IMR-90 (cell line): ENCODE measurements around the gene PTPRF. TPM values are rescaled to one million over a fixed set of nuclear protein-coding genes. Genes with fewer than 3 reads are reported as not detected.

Experiments
- ATAC-seq: fragments of 200-7000 bp; cut with Tn5 transposase; 2 replicates; pipeline ENCODE4 v1.9.1; 2020; ENCODE audit warnings: low read depth, mild to moderate bottlenecking, moderate library complexity
- BruUV-seq: library from RNA; stranded (reverse); fragments of 400-500 nt; replicated peaks from 2 replicates; lab custom pipeline; 2021; lab: Mats Ljungman, UMichigan
- CTCF ChIA-PET: fragments of 300-600 bp; formaldehyde crosslinking; extraction: SDS; loops from one replicate; lab custom pipeline; 2021; ENCODE audit warnings: antibody characterized with exemption; lab: Yijun Ruan, JAX
- POLR2A ChIA-PET: fragments of 300-600 bp; sonication (Branson Sonifier 250); formaldehyde crosslinking; loops from one replicate; lab custom pipeline; 2022; ENCODE audit warnings: antibody characterized with exemption; ENCODE audit not compliant: unreplicated experiment; lab: Charles Lee
- DNase-seq: peaks from one replicate; pipeline ENCODE4 v3.0.0; 2013
- H2AFZ ChIP-seq: replicated peaks from 2 replicates; pipeline ENCODE3; 2013; ENCODE audit warnings: low read length, mild to moderate bottlenecking; ENCODE audit not compliant: poor library complexity
- H2AK5ac ChIP-seq: 2 replicates; pipeline ENCODE4 v1.6.1; 2013; ENCODE audit warnings: low read depth, low read length, inconsistent platforms
- H2AK9ac ChIP-seq: replicated peaks from 2 replicates; pipeline ENCODE3; 2013; ENCODE audit warnings: mild to moderate bottlenecking, low read depth, low read length, moderate library complexity; ENCODE audit not compliant: poor library complexity
- H2BK120ac ChIP-seq: 2 replicates; pipeline ENCODE4 v1.6.1; 2013; ENCODE audit warnings: low read depth, low read length, inconsistent platforms
- H2BK15ac ChIP-seq: 3 replicates; pipeline ENCODE4 v1.6.1; 2013; ENCODE audit warnings: low read depth, low read length, inconsistent platforms
- H2BK20ac ChIP-seq: 2 replicates; pipeline ENCODE4 v1.6.1; 2013; ENCODE audit warnings: low read depth, mild to moderate bottlenecking, inconsistent platforms, low read length, moderate library complexity
- H2BK5ac ChIP-seq: 2 replicates; pipeline ENCODE4 v1.6.1; 2013; ENCODE audit warnings: mild to moderate bottlenecking, low read depth, low read length, inconsistent platforms; ENCODE audit not compliant: poor library complexity, severe bottlenecking
- H3K14ac ChIP-seq: replicated peaks from 2 replicates; pipeline ENCODE4 v1.6.1; 2013; ENCODE audit warnings: low read depth, low read length, inconsistent platforms
- H3K18ac ChIP-seq: 2 replicates; pipeline ENCODE4 v1.6.1; 2013; ENCODE audit warnings: low read depth, low read length, control low read depth
- H3K23ac ChIP-seq: 2 replicates; pipeline ENCODE4 v1.6.1; 2013; ENCODE audit warnings: low read depth, low read length, inconsistent platforms
- H3K27ac ChIP-seq: 2 replicates; pipeline ENCODE4 v1.5.1; 2013; ENCODE audit warnings: mild to moderate bottlenecking, control low read depth, low read length; ENCODE audit not compliant: insufficient read depth
- H3K27me3 ChIP-seq: 2 replicates; pipeline ENCODE4 v1.6.1; 2013; ENCODE audit warnings: low read length; ENCODE audit not compliant: control insufficient read depth, insufficient read depth
- H3K36me3 ChIP-seq: 2 replicates; pipeline ENCODE4 v1.6.1; 2013; ENCODE audit warnings: low read length, mixed read lengths; ENCODE audit not compliant: control insufficient read depth, insufficient read depth
- H3K4ac ChIP-seq: 2 replicates; pipeline ENCODE4 v1.6.1; 2013; ENCODE audit warnings: low read depth, low read length, inconsistent platforms
- H3K4me1 ChIP-seq: 2 replicates; pipeline ENCODE4 v1.6.1; 2013; ENCODE audit warnings: low read length, mixed read lengths; ENCODE audit not compliant: control insufficient read depth, insufficient read depth
- H3K4me2 ChIP-seq: 2 replicates; pipeline ENCODE4 v1.6.1; 2013; ENCODE audit warnings: low read depth, mild to moderate bottlenecking, control low read depth, low read length, moderate library complexity
- H3K4me3 ChIP-seq: 2 replicates; pipeline ENCODE4 v1.5.1; 2013; ENCODE audit warnings: low read depth, mild to moderate bottlenecking, control low read depth, low read length, moderate library complexity; ENCODE audit not compliant: insufficient read depth
- H3K56ac ChIP-seq: 2 replicates; pipeline ENCODE4 v1.6.1; 2013; ENCODE audit warnings: low read length, inconsistent platforms; ENCODE audit not compliant: insufficient read depth; ENCODE audit errors: extremely low read depth
- H3K79me1 ChIP-seq, 2 experiments: 2 replicates each; pipeline ENCODE4 v1.6.1; 2013; ENCODE audit warnings: low read length in 2 of 2, inconsistent platforms in 1 of 2, low read depth in 1 of 2
- H3K9ac ChIP-seq: 2 replicates; pipeline ENCODE4 v1.6.1; 2013; ENCODE audit warnings: low read depth, low read length, control low read depth
- H3K9me1 ChIP-seq: 2 replicates; pipeline ENCODE4 v1.6.1; 2013; ENCODE audit warnings: low read length, inconsistent platforms; ENCODE audit not compliant: insufficient read depth
- H3K9me3 ChIP-seq: 2 replicates; pipeline ENCODE4 v1.6.1; 2013; ENCODE audit warnings: low read length; ENCODE audit not compliant: control insufficient read depth, insufficient read depth
- H4K20me1 ChIP-seq: 2 replicates; pipeline ENCODE4 v1.6.1; 2013; ENCODE audit warnings: low read length, inconsistent platforms; ENCODE audit not compliant: insufficient read depth
- H4K5ac ChIP-seq: 2 replicates; pipeline ENCODE4 v1.6.1; 2013; ENCODE audit warnings: mild to moderate bottlenecking, low read depth, low read length, control low read depth
- H4K8ac ChIP-seq, 2 experiments: 2 replicates each; pipeline ENCODE4 v1.6.1; 2013; ENCODE audit warnings: low read depth in 2 of 2, low read length in 2 of 2, control low read depth in 1 of 2, inconsistent platforms in 1 of 2
- H4K91ac ChIP-seq: 2 replicates; pipeline ENCODE4 v1.6.1; 2013; ENCODE audit warnings: low read depth, low read length, inconsistent platforms; ENCODE audit not compliant: insufficient read depth
- CTCF ChIP-seq: conservative IDR thresholded peaks from 2 replicates; pipeline ENCODE4 v1.5.1; 2012; ENCODE audit warnings: mild to moderate bottlenecking, low read depth, low read length, improper control_type of control experiment
- MXI1 ChIP-seq: IDR thresholded peaks from 2 replicates; pipeline ENCODE4 v1.6.1; 2012; ENCODE audit warnings: low read depth, mild to moderate bottlenecking, low read length, moderate library complexity, borderline replicate concordance
- POLR2A ChIP-seq: IDR thresholded peaks from 2 replicates; pipeline ENCODE4 v1.6.1; 2012; ENCODE audit warnings: mild to moderate bottlenecking, low read depth, low read length
- USF2 ChIP-seq: fragments of 150-350 bp; IDR thresholded peaks from 2 replicates; pipeline ENCODE4 v1.6.1; 2017; ENCODE audit warnings: mild to moderate bottlenecking, antibody characterized with exemption, low read length, low read depth
- WGBS, 2 experiments: methylation state at CpG; one replicate each; pipeline versions ENCODE4 v1.1.5 to v1.1.7; 2013; ENCODE audit warnings: missing lambda C conversion rate in 2 of 2; ENCODE audit not compliant: insufficient read length in 1 of 2; ENCODE audit errors: extremely low coverage in 2 of 2; 5-methylcytosine and 5-hydroxymethylcytosine counted together
- dilution Hi-C: fragments of 300-500 bp; cut with HindIII; formaldehyde crosslinking; loops from one replicate; pipeline ENCODE4 v1.14.3; 2018; ENCODE audit warnings: low sequenced_read_pairs; ENCODE audit not compliant: unreplicated experiment
- in situ Hi-C: fragments of 300-500 bp; cut with MboI; formaldehyde crosslinking; loops from 3 replicates; pipeline ENCODE4 v1.14.3; 2019; ENCODE audit warnings: low sequenced_read_pairs, inconsistent platforms, mixed read lengths
- intact Hi-C: fragments of 100-400 bp; cut with micrococcal nuclease; formaldehyde crosslinking; loops from 2 replicates; pipeline ENCODE4 v1.10.0; 2022
- polyA plus RNA-seq, 3 experiments: library from polyadenylated mRNA; depleted of rRNA; stranded (reverse); fragments of >200 nt; gene quantifications; 2 replicates each; pipeline ENCODE4 v1.2.3, GENCODE V29; 2012; ENCODE audit warnings: low replicate concordance in 1 of 3
- total RNA-seq: library from RNA; depleted of rRNA; stranded (reverse); fragments of >200 nt; gene quantifications from 2 replicates; pipeline ENCODE4 v1.2.3, GENCODE V29; 2012

The PTPRF gene
- total and polyA plus RNA-seq, 2 of the 4 experiments (the other 2 are of a cell fraction) = 25.8 to 92.3 TPM

- ATAC-seq (no peak), DNase-seq (no peak)
- Histone ChIP-seq H3K23ac (no peak overlapping the region), H2BK5ac (no peak overlapping the region), H3K27ac (no peak overlapping the region), H3K4ac (no peak overlapping the region), H4K91ac (no peak overlapping the region), H2BK20ac (no peak overlapping the region), H3K9me3 (no peaks in the 10 kb centered on the region), H2AK9ac (no peak overlapping the region), H3K14ac (no peak overlapping the region), H3K18ac (no peak overlapping the region), H4K5ac (no peak overlapping the region), H2AK5ac (no peak overlapping the region), H4K8ac (no peak overlapping the region), H3K56ac (no peak overlapping the region), H3K9me1 (peaks cover 27% of the 10 kb centered on the region), H3K36me3 (peaks cover 16% of the 10 kb centered on the region), H3K9ac (no peak overlapping the region), H3K4me3 (no peak overlapping the region), H4K20me1 (0 out of 2 replicates have a peak, but pooled peaks cover 7% of the 10 kb centered on the region), H3K4me2 (no peak overlapping the region), H2BK15ac (no peak overlapping the region), H3K79me1 (peaks cover 12 to 51% of the 10 kb centered on the region in 2 experiments), H3K4me1 (peaks cover 15% of the 10 kb centered on the region), H2AFZ (no peak overlapping the region), H2BK120ac (no peak overlapping the region), H3K27me3 (no peaks in the 10 kb centered on the region)
- intact Hi-C loops = no loop called here
- TF ChIP-seq POLR2A = no peak
- no peak for TF ChIP-seq MXI1
- no peak for TF ChIP-seq USF2
- TF ChIP-seq CTCF = no peak
- ChIA-PET CTCF (no interaction called here), POLR2A (no interaction called here)
- dilution Hi-C loops = no loop called here
- no TSS peak for BruUV-seq
- WGBS, 2 experiments = 100% methylated on average over 1 of the region's 6 CpGs; no CpG with 5 or more reads in 1 of the 2 experiments
- in situ Hi-C loops = no loop called here
Observed at GRCh38 chr1:43586136-43586731, 55.6 kb downstream of the PTPRF start.
